Peyer's patch (tissue), 4 donors: ENCODE data around the gene AJAP1. TPM values are rescaled to one million over a fixed set of nuclear protein-coding genes. Genes with fewer than 3 reads are reported as not detected.

ENCODE experiments used
- DNase-seq, 3 donors: peaks; one replicate each; pipeline ENCODE4 v3.0.0-alpha.2; 2017 to 2019
- H3K27ac ChIP-seq, 4 donors: fragments of 200-600 bp; sonication (generic); one replicate each; pipeline ENCODE4 v1.5.1; 2016 to 2019
- H3K27me3 ChIP-seq, 2 donors: fragments of 200-600 bp; sonication (generic); one replicate each; pipeline ENCODE4 v1.5.1; 2019
- H3K36me3 ChIP-seq, 3 donors: fragments of 200-600 bp; sonication (generic); one replicate each; pipeline ENCODE4 v1.5.1; 2016 to 2019
- H3K4me1 ChIP-seq, 4 donors: fragments of 200-600 bp; sonication (generic); one replicate each; pipeline ENCODE4 v1.5.1; 2016 to 2019
- H3K4me3 ChIP-seq, 4 donors: fragments of 200-600 bp; sonication (generic); 1 replicate in 3 of 4; 2 replicates in 1 of 4; pipeline ENCODE4 v1.5.1; 2016 to 2019; ENCODE audit warnings: mild to moderate bottlenecking in 1 of 4
- H3K9me3 ChIP-seq, 4 donors: fragments of 200-600 bp; sonication (generic); one replicate each; pipeline ENCODE4 v1.5.1; 2016 to 2019; ENCODE audit warnings: mild to moderate bottlenecking in 1 of 4
- CTCF ChIP-seq, 6 experiments: fragments of 450-650 bp in 4 of 6; fragments of 200-600 bp in 2 of 6; sonication (generic) in 1 of 6; IDR thresholded peaks; one replicate each; pipeline ENCODE4 v1.5.1; 2017 to 2019; ENCODE audit warnings: antibody characterized with exemption in 6 of 6, mild to moderate bottlenecking in 3 of 6, moderate library complexity in 1 of 6
- POLR2A ChIP-seq, 2 donors: fragments of 450-650 bp; IDR thresholded peaks; one replicate each; pipeline ENCODE4 v1.5.1; 2017; ENCODE audit warnings: antibody characterized with exemption in 2 of 2, mild to moderate bottlenecking in 2 of 2, moderate library complexity in 2 of 2
- total RNA-seq, 4 donors: library from RNA; depleted of rRNA; stranded (reverse); fragments of >200 nt; gene quantifications; one replicate each; pipeline ENCODE4 v1.1.0, GENCODE V29; 2016

AJAP1 gene
- total RNA-seq, 4 donors from 2014 or later: 0.09 to 0.35 (median 0.13) TPM; not detected in 1

- TF ChIP-seq POLR2A (IDR thresholded peaks at IDR 0.05): no peak
- no peak for TF ChIP-seq CTCF (IDR thresholded peaks at IDR 0.05)
- H3K4me3 ChIP-seq: no peak overlapping the region
- no peak for DNase-seq
Measured at GRCh38 chr1:4684864-4685522, 30.6 kb downstream of the AJAP1 start.

GRCh38 chr1:4685523-4685865 lies 31.1 kb downstream of the AJAP1 start:
- H3K4me1 ChIP-seq: no peaks in the 10 kb centered on the region
- DNase-seq: no peak
- H3K9me3 ChIP-seq: no peaks in the 10 kb centered on the region
- TF ChIP-seq CTCF (IDR thresholded peaks at IDR 0.05) (no peak), POLR2A (IDR thresholded peaks at IDR 0.05) (no peak)
- H3K36me3 ChIP-seq: no peaks in the 10 kb centered on the region
- no peak overlapping the region for H3K4me3 ChIP-seq
- no peak overlapping the region for H3K27ac ChIP-seq
- no peaks in the 10 kb centered on the region for H3K27me3 ChIP-seq

More at GRCh38 chr1:4684864-4685522, 30.6 kb downstream of the AJAP1 start:
- Histone ChIP-seq H3K4me1 (no peaks in the 10 kb centered on the region), H3K27ac (no peak overlapping the region), H3K36me3 (no peaks in the 10 kb centered on the region), H3K27me3 (no peaks in the 10 kb centered on the region), H3K9me3 (peaks cover 0 to 1% (median 0%) of the 10 kb centered on the region in 4 donors)

GRCh38 chr1:4687943-4688342 lies 33.5 kb downstream of the AJAP1 start:
- Histone ChIP-seq H3K27ac (no peak overlapping the region), H3K27me3 (no peaks in the 10 kb centered on the region), H3K9me3 (no peaks in the 10 kb centered on the region), H3K36me3 (no peaks in the 10 kb centered on the region), H3K4me1 (no peaks in the 10 kb centered on the region), H3K4me3 (no peak overlapping the region)
- no peak for TF ChIP-seq CTCF (IDR thresholded peaks at IDR 0.05)
- no peak for TF ChIP-seq POLR2A (IDR thresholded peaks at IDR 0.05)
- no peak for DNase-seq

GRCh38 chr1:4689271-4689935 lies 35.0 kb downstream of the AJAP1 start:
- Histone ChIP-seq H3K27me3 (no peaks in the 10 kb centered on the region), H3K27ac (no peak overlapping the region), H3K9me3 (no peaks in the 10 kb centered on the region), H3K4me1 (no peaks in the 10 kb centered on the region), H3K36me3 (no peaks in the 10 kb centered on the region), H3K4me3 (no peak overlapping the region)
- TF ChIP-seq CTCF (IDR thresholded peaks at IDR 0.05) (no peak), POLR2A (IDR thresholded peaks at IDR 0.05) (no peak)
- DNase-seq: no peak

GRCh38 chr1:4689941-4690635 lies 35.7 kb downstream of the AJAP1 start:
- Histone ChIP-seq H3K4me3 (no peak overlapping the region), H3K9me3 (no peaks in the 10 kb centered on the region), H3K27me3 (no peaks in the 10 kb centered on the region), H3K4me1 (no peaks in the 10 kb centered on the region), H3K27ac (no peak overlapping the region), H3K36me3 (no peaks in the 10 kb centered on the region)
- TF ChIP-seq CTCF (IDR thresholded peaks at IDR 0.05) (no peak), POLR2A (IDR thresholded peaks at IDR 0.05) (no peak)
- DNase-seq: no peak
